Neural cell (in vitro differentiated cells): ENCODE results near the gene ARID1A.

ENCODE experiments used
- CTCF ChIP-seq: fragments of 450-650 bp; IDR thresholded peaks from 2 replicates; pipeline ENCODE4 v1.5.1; 2014; ENCODE audit warnings: antibody characterized with exemption, mild to moderate bottlenecking, moderate library complexity; ENCODE audit not compliant: poor library complexity, severe bottlenecking
- EP300 ChIP-seq: fragments of 450-650 bp; conservative IDR thresholded peaks from 2 replicates; pipeline ENCODE4 v1.6.1; 2014; ENCODE audit warnings: antibody characterized with exemption, mild to moderate bottlenecking, moderate library complexity; ENCODE audit not compliant: poor library complexity, severe bottlenecking
- EZH2 ChIP-seq: fragments of 200-600, 300-800 bp; shearing (Covaris generic), sonication (generic); IDR thresholded peaks from 2 replicates; pipeline ENCODE4 v1.6.1; 2014; ENCODE audit warnings: antibody characterized with exemption, low read length, borderline replicate concordance, mild to moderate bottlenecking; ENCODE audit not compliant: insufficient read depth, poor library complexity, severe bottlenecking
- POLR2AphosphoS5 ChIP-seq: IDR thresholded peaks from 2 replicates; pipeline ENCODE4 v1.6.1; 2012
- RAD21 ChIP-seq: fragments of 450-650 bp; conservative IDR thresholded peaks from 2 replicates; pipeline ENCODE4 v1.6.1; 2014; ENCODE audit warnings: antibody characterized with exemption, mild to moderate bottlenecking, moderate library complexity
- REST ChIP-seq: IDR thresholded peaks from 2 replicates; pipeline ENCODE4 v1.6.1; 2012; ENCODE audit warnings: borderline replicate concordance
- SMC3 ChIP-seq: fragments of 450-650 bp; conservative IDR thresholded peaks from 2 replicates; pipeline ENCODE4 v1.6.1; 2014; ENCODE audit warnings: antibody characterized with exemption, mild to moderate bottlenecking, moderate library complexity; ENCODE audit not compliant: poor library complexity
- TAF1 ChIP-seq: IDR thresholded peaks from 2 replicates; pipeline ENCODE4 v1.6.1; 2012; ENCODE audit warnings: low read depth

- TF ChIP-seq CTCF (no peak), POLR2AphosphoS5 (no peak), RAD21 (no peak), TAF1 (no peak), REST (no peak), EP300 (no peak), SMC3 (no peak), EZH2 (no peak)
Measured at GRCh38 chr1:26759531-26759930, 63.7 kb downstream of the ARID1A start.
